T-helper 2 cell (primary cell): ENCODE results near the gene SCIN.
"Not testable (repeated sequence)": the region's sequence is repeated elsewhere in the genome, so short reads cannot be mapped to it uniquely, and the experiment has no call there.

ENCODE experiments used
- DNase-seq, 5 experiments: peaks; one replicate each; pipeline versions ENCODE4 v3.0.0 to v3.0.0-alpha.2; 2012 to 2022

Gene SCIN

GRCh38 chr7:12619461-12620069 is 49.0 kb downstream of the SCIN start:
- no peak for DNase-seq

- no peak for DNase-seq
Observed at GRCh38 chr7:12620371-12620770, 49.9 kb downstream of the SCIN start.

GRCh38 chr7:12623223-12623622 is 52.7 kb downstream of the SCIN start:
- DNase-seq: no peak

GRCh38 chr7:12623885-12624498 is 53.5 kb downstream of the SCIN start:
- DNase-seq: no peak

- no peak for DNase-seq
Observed at GRCh38 chr7:12625836-12626235, 55.3 kb downstream of the SCIN start.

- no peak for DNase-seq
Observed at GRCh38 chr7:12629816-12630512, 59.4 kb downstream of the SCIN start.

GRCh38 chr7:12630513-12630819 is 59.9 kb downstream of the SCIN start:
- DNase-seq: no peak

GRCh38 chr7:12633582-12633981 is 63.1 kb downstream of the SCIN start:
- DNase-seq: peak in 1 of 5 experiments; percentile 39

GRCh38 chr7:12635830-12636229 is 65.3 kb downstream of the SCIN start:
- peak in 1 of 5 experiments; percentile 67 for DNase-seq

GRCh38 chr7:12637328-12637727 is 66.8 kb downstream of the SCIN start:
- DNase-seq: no peak

GRCh38 chr7:12637819-12638592 is 67.5 kb downstream of the SCIN start:
- peak in 1 of 5 experiments; percentile 17 for DNase-seq

- DNase-seq: peak in 2 of 5 experiments; percentile 22 to 51
Observed at GRCh38 chr7:12638851-12639456, 68.4 kb downstream of the SCIN start.

GRCh38 chr7:12640299-12641096 is 70.0 kb downstream of the SCIN start:
- no peak for DNase-seq

- DNase-seq: no peak
Observed at GRCh38 chr7:12641196-12641595, 70.7 kb downstream of the SCIN start.

- no peak for DNase-seq
Observed at GRCh38 chr7:12642508-12642907, 72.0 kb downstream of the SCIN start.

- no peak for DNase-seq
Observed at GRCh38 chr7:12643001-12643643, 72.6 kb downstream of the SCIN start.

GRCh38 chr7:12643644-12644043 is 73.1 kb downstream of the SCIN start:
- no peak for DNase-seq

GRCh38 chr7:12645212-12645611 is 74.7 kb downstream of the SCIN start:
- not testable (repeated sequence) for DNase-seq

- no peak for DNase-seq
Observed at GRCh38 chr7:12646139-12646538, 75.6 kb downstream of the SCIN start.

- no peak for DNase-seq
Observed at GRCh38 chr7:12647364-12648219, 77.1 kb downstream of the SCIN start.
